ENCODE data around the gene RELA.
"Not testable (repeated sequence)": the region's sequence is repeated elsewhere in the genome, so short reads cannot be mapped to it uniquely, and the experiment has no call there.

Gene RELA

DNA sequence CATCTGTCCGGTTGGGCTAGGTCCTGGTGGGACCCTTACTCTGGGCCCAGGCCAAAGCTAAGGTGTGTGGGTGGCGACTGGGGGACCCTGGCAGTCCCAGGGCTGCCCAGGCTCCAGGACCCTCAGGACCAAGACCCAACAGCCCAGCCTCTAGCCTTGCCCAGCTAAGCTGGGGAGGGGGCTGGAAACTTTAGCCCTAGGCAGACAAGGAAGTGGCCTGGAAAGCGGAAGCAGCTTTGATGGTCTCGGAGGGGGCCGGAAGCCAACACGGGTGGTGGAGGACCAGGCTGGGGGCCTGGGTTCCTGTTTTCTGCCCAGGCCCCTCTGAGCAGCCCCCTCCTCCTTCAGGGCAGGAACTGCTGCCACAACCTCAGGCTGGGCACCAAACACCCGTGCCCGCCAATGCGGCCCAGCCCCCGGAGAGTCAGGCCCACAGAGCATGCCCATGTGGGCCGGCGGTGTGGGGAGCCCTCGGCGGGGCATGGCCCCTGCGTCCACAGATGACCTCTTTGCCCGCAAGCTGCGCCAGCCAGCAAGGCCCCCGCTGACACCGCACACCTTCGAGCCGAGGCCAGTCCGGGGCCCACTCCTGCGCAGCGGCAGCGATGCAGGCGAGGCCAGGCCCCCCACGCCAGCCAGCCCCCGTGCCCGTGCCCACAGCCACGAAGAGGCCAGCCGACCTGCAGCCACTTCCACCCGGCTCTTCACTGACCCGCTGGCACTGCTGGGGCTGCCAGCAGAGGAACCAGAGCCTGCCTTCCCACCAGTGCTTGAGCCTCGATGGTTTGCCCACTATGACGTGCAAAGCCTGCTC lies 22.0 kb downstream of the RELA start:
- Histone ChIP-seq H3K36me3 (peaks cover 20% of the 10 kb centered on the region), H3K4me3 (ENCODE audit: low read depth, low read length) (no peak overlapping the region), H3K27ac (no peak overlapping the region), H3K9me3 (ENCODE audit: severe bottlenecking) (no peaks in the 10 kb centered on the region), H3K27me3 (ENCODE audit: insufficient read depth, low read depth, severe bottlenecking) (no peaks in the 10 kb centered on the region)
- DNase-seq: no peak
- TF ChIP-seq, protein P1, sequence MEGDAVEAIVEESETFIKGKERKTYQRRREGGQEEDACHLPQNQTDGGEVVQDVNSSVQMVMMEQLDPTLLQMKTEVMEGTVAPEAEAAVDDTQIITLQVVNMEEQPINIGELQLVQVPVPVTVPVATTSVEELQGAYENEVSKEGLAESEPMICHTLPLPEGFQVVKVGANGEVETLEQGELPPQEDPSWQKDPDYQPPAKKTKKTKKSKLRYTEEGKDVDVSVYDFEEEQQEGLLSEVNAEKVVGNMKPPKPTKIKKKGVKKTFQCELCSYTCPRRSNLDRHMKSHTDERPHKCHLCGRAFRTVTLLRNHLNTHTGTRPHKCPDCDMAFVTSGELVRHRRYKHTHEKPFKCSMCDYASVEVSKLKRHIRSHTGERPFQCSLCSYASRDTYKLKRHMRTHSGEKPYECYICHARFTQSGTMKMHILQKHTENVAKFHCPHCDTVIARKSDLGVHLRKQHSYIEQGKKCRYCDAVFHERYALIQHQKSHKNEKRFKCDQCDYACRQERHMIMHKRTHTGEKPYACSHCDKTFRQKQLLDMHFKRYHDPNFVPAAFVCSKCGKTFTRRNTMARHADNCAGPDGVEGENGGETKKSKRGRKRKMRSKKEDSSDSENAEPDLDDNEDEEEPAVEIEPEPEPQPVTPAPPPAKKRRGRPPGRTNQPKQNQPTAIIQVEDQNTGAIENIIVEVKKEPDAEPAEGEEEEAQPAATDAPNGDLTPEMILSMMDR (IDR thresholded peaks at IDR 0.05; ENCODE audit: low read depth, low read length): no peak

DNA sequence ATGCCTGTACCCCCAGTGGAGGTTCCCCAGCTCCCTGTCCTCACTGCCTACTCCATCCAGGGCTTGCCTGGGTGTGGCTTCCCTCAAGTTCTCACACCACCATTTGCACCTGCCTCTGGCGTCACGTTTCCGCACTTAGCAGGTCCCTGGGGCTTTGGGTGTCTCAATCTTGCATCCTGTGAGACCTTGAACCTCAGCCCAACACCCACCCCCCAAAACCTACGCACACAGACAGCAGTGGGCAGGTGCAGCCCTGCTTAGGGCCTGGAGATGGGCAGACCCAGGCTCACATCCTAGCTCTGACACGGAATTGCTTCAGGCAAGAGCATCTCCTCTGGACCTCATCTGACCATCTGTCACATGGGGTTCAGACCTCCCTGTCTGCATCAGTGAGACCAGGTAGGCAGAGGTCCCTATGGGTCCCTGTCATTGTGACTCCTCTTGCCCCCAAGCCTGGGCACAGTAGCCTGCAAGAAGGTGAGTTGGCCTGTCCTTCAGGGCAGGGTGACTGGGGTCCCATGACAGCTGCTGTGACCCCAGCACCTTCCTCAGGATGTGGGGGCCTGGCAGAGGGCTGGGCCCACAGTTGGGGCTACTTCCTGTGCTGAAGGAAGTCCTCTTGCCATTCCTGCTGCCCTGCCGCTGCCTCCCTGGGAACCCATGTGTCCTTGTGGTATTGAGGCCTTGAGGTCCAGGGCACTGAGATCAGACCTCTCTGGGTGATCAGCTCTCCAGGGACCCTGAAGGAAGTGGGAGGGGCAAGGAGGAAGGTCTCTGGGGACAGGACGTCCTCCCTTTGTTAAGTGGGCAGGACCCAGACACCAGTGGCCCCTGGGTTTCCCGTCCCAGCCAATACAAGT lies 22.9 kb downstream of the RELA start:
- H3K27me3 ChIP-seq (ENCODE audit: insufficient read depth, low read depth, severe bottlenecking): no peaks in the 10 kb centered on the region
- H3K4me3 ChIP-seq (ENCODE audit: low read depth, low read length): no peak overlapping the region
- TF ChIP-seq, protein P1 (IDR thresholded peaks at IDR 0.05; ENCODE audit: low read depth, low read length): no peak
- H3K9me3 ChIP-seq (ENCODE audit: severe bottlenecking): no peaks in the 10 kb centered on the region
- no peak overlapping the region for H3K27ac ChIP-seq
- H3K36me3 ChIP-seq: peaks cover 27% of the 10 kb centered on the region
- no peak for DNase-seq

DNA sequence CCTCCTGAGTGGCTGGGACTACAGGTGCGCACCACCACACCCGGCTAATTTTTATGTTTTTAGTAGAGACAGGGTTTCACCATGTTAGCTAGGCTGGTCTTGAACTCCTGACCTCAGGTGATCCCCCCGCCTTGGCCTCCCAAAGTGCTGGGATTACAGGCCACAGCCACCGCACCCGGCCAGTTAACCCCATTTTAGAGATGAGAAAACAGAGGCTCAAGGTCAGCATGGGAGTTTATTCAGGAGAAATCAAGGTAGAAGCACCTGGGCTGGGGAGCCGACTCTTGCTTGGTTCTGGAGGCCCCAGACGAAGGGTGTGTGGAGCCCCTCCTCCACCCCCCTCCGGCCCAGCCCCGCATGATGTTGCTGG lies 23.5 kb downstream of the RELA start:
- not testable (repeated sequence) for DNase-seq; H3K27me3 ChIP-seq (ENCODE audit: insufficient read depth, low read depth, severe bottlenecking); H3K9me3 ChIP-seq (ENCODE audit: severe bottlenecking); H3K4me3 ChIP-seq (ENCODE audit: low read depth, low read length); H3K27ac ChIP-seq
- H3K36me3 ChIP-seq: peaks cover 33% of the 10 kb centered on the region

DNA sequence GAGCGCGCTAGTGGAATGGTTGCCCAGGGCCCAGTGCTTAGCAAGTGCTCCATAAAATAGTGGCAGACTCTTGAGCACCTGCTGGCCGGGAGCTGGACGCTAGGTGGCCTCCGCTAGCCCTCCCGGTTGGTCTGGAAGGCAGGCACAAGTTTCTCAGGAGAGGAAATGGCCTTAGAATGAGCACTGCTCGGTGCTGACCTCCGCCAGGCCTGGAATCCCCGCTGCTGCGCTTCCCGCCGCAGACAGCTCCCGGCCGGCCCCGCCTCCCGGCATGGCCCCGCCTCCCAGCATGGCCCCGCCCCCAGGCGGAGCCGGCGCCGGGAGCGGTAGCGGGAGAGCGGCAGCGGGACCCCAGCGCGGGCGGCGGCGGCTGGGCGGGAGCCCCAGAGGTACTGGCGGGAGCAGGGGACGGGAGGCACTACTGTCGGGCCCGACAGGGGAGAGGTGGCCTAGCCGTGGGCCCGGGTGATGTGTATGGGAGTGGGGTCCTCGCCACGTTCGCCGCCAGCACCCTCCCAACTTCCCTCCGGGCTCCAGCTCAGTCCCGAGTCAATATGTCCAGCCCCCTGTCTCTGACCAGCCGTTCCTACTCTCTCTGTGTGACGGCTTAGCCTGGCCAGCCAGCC lies 24.8 kb downstream of the RELA start, which contains the start of gene SIPA1:
TSS of gene SIPA1 (plus strand) at position 308 of the 626 bp plus-strand sequence. CDS start 2,821 bp downstream, outside the sequence.
- peak; percentile 92 for DNase-seq
- Histone ChIP-seq H3K36me3 (peaks cover 36% of the 10 kb centered on the region), H3K27me3 (ENCODE audit: insufficient read depth, low read depth, severe bottlenecking) (no peaks in the 10 kb centered on the region)

DNA sequence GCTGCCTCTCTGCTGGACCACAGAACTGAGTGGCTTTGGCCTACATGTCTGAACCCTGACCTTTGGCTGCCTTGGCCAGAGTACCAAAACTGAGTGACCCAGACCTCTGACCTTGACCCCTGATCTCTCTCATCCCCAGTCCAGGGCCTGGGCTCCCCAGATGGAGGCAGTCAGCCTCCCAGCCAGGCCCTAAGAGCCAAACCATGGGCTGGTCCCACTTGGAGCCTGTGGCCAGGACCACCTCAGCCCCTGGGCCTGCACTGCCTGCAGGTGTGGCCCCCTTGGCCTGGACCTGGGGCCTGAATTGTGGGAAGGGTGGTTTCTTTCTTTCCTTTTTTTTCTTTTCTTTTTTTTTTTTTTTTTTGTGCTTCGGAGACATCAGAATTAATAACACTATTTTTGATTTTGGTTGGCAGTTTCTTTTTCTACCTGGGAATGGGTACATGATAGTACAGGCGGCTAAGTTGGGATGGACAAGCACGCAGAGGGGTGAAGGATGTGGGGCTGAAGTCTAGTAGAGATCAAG lies 25.6 kb downstream of the RELA start:
- Histone ChIP-seq H3K27me3 (ENCODE audit: insufficient read depth, low read depth, severe bottlenecking) (no peaks in the 10 kb centered on the region), H3K4me3 (ENCODE audit: low read depth, low read length) (peak overlapping the region; percentile 68; the same call in 1 of the 2 replicates), H3K36me3 (peaks cover 35% of the 10 kb centered on the region), H3K9me3 (ENCODE audit: severe bottlenecking) (no peaks in the 10 kb centered on the region), H3K27ac (peak overlapping the region; percentile 91)
- no peak for DNase-seq
- TF ChIP-seq, protein P1 (IDR thresholded peaks at IDR 0.05; ENCODE audit: low read depth, low read length): no peak

More for the DNA sequence above, 24.8 kb downstream of the RELA start, which contains the start of gene SIPA1:
- TF ChIP-seq, protein P1 (IDR thresholded peaks at IDR 0.05; ENCODE audit: low read depth, low read length): peak; percentile 69
- peak within 1 kb of the TSS; percentile 91 for H3K27ac ChIP-seq
- no peaks in the 10 kb centered on the region for H3K9me3 ChIP-seq (ENCODE audit: severe bottlenecking)
- H3K4me3 ChIP-seq (ENCODE audit: low read depth, low read length): peak within 1 kb of the TSS; percentile 68
